HG02852 (cell line): ENCODE measurements around the gene B3GLCT.

Experiments used
- ATAC-seq: cut with Tn5 transposase; IDR thresholded peaks from one replicate; pipeline ENCODE4 v1.9.1; 2021; ENCODE audit warnings: mild to moderate bottlenecking, moderate library complexity; ENCODE audit not compliant: unreplicated experiment

Gene B3GLCT

GRCh38 chr13:31221057-31221456 lies 21.3 kb downstream of the B3GLCT start:
- ATAC-seq = no peak

GRCh38 chr13:31223215-31223614 lies 23.4 kb downstream of the B3GLCT start:
- no peak for ATAC-seq

- no peak for ATAC-seq
These were observed 23.9 kb downstream of the B3GLCT start for GRCh38 chr13:31223640-31224039.

- ATAC-seq = no peak
These were observed 24.4 kb downstream of the B3GLCT start for GRCh38 chr13:31224174-31224669.

GRCh38 chr13:31224963-31225559 lies 25.3 kb downstream of the B3GLCT start:
- no peak for ATAC-seq

GRCh38 chr13:31225998-31226675 lies 26.4 kb downstream of the B3GLCT start:
- no peak for ATAC-seq

- ATAC-seq = no peak
These were observed 27.3 kb downstream of the B3GLCT start for GRCh38 chr13:31227063-31227462.

GRCh38 chr13:31227870-31228269 lies 28.1 kb downstream of the B3GLCT start:
- ATAC-seq = no peak

GRCh38 chr13:31234729-31235128 lies 35.0 kb downstream of the B3GLCT start:
- ATAC-seq = no peak

- no peak for ATAC-seq
These were observed 36.5 kb downstream of the B3GLCT start for GRCh38 chr13:31236211-31236786.

GRCh38 chr13:31240921-31241320 lies 41.1 kb downstream of the B3GLCT start:
- ATAC-seq = no peak

- no peak for ATAC-seq
These were observed 42.6 kb downstream of the B3GLCT start for GRCh38 chr13:31242367-31242766.

GRCh38 chr13:31242916-31243315 lies 43.1 kb downstream of the B3GLCT start:
- ATAC-seq = no peak

GRCh38 chr13:31245598-31246373 lies 46.0 kb downstream of the B3GLCT start:
- ATAC-seq = no peak

- no peak for ATAC-seq
These were observed 47.1 kb downstream of the B3GLCT start for GRCh38 chr13:31246918-31247317.

GRCh38 chr13:31248361-31248760 lies 48.6 kb downstream of the B3GLCT start:
- ATAC-seq = no peak

- no peak for ATAC-seq
These were observed 49.3 kb downstream of the B3GLCT start for GRCh38 chr13:31248965-31249539.

- no peak for ATAC-seq
These were observed 50.7 kb downstream of the B3GLCT start for GRCh38 chr13:31250435-31250834.

GRCh38 chr13:31261241-31261640 lies 61.5 kb downstream of the B3GLCT start:
- ATAC-seq = no peak

- no peak for ATAC-seq
These were observed 63.6 kb downstream of the B3GLCT start for GRCh38 chr13:31263346-31263745.

- no peak for ATAC-seq
These were observed 64.4 kb downstream of the B3GLCT start for GRCh38 chr13:31264151-31264550.
